ENCODE data around the gene LSM14B.

LSM14B gene

GRCh38 chr20:62174021-62174804 is 51.9 kb downstream of the LSM14B start:
- no peak for TF ChIP-seq ZFX (IDR thresholded peaks at IDR 0.05; ENCODE audit: borderline replicate concordance)
- no peak for TF ChIP-seq CTCF (IDR thresholded peaks at IDR 0.05)

GRCh38 chr20:62174870-62175624 is 52.8 kb downstream of the LSM14B start:
- TF ChIP-seq ZFX (IDR thresholded peaks at IDR 0.05; ENCODE audit: borderline replicate concordance) (no peak), CTCF (IDR thresholded peaks at IDR 0.05) (no peak)
- H3K27ac ChIP-seq = no peak overlapping the region

More at GRCh38 chr20:62174021-62174804, 51.9 kb downstream of the LSM14B start:
- no peak overlapping the region for H3K27ac ChIP-seq

GRCh38 chr20:62175711-62176110 is 53.4 kb downstream of the LSM14B start:
- TF ChIP-seq CTCF (IDR thresholded peaks at IDR 0.05) (no peak), ZFX (IDR thresholded peaks at IDR 0.05; ENCODE audit: borderline replicate concordance) (no peak)

GRCh38 chr20:62176866-62177265 is 54.6 kb downstream of the LSM14B start:
- TF ChIP-seq ZFX (IDR thresholded peaks at IDR 0.05; ENCODE audit: borderline replicate concordance) (no peak), CTCF (IDR thresholded peaks at IDR 0.05) (no peak)
- H3K27ac ChIP-seq = no peak overlapping the region

More at GRCh38 chr20:62175711-62176110, 53.4 kb downstream of the LSM14B start:
- H3K27ac ChIP-seq = no peak overlapping the region

- no peak for TF ChIP-seq CTCF (IDR thresholded peaks at IDR 0.05)
- TF ChIP-seq ZFX (IDR thresholded peaks at IDR 0.05; ENCODE audit: borderline replicate concordance) = no peak
- H3K27ac ChIP-seq = no peak overlapping the region
Observed at GRCh38 chr20:62177307-62177706, 55.0 kb downstream of the LSM14B start.

GRCh38 chr20:62178316-62179161 is 56.3 kb downstream of the LSM14B start:
- no peak overlapping the region for H3K27ac ChIP-seq
- TF ChIP-seq ZFX (IDR thresholded peaks at IDR 0.05; ENCODE audit: borderline replicate concordance) (no peak), CTCF (IDR thresholded peaks at IDR 0.05) (no peak)
